ENCODE data around the gene CALY. TPM values are rescaled to one million over a fixed set of nuclear protein-coding genes. Genes with fewer than 3 reads are reported as not detected.

Gene CALY
- total RNA-seq, 1 experiment from 2014 or later: 1.9 TPM

DNA sequence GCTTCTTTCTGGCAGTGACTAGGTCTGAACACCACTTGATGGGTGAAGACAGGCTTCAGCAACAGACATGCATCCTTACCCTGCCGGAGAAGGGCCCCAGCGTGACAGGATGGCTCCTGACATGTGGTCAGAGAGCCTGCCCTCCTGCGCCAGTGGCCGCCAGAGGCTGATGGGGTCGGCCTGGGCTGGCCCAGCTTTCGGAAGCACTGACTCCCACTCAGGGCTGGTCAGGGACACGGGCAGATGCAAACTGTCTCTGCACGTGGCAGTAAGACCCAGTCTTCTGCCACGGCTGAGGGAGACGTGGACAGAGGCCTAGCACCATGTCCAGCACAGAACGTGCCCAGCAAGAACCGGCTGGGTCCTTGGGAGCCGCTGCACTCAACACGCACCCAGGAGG lies 38.2 kb downstream of the CALY start:
- H3K9me3 ChIP-seq (ENCODE audit: control insufficient read depth, insufficient read depth, low read depth, low read length): no peaks in the 10 kb centered on the region
- H3K4me3 ChIP-seq (ENCODE audit: low read depth in 2 of 2, low read length in 2 of 2): no peak overlapping the region
- CTCF ChIA-PET: no interaction called here
- POLR2A ChIA-PET: no interaction called here
- DNase-seq (ENCODE audit: low read depth, low spot score) (no peak), ATAC-seq (no peak)
- BruUV-seq (replicated peaks): no TSS peak
- intact Hi-C loops (cut with micrococcal nuclease; ENCODE audit: unreplicated experiment): no loop called here
- H3K27ac ChIP-seq (ENCODE audit: low read length): no peak overlapping the region
- no peaks in the 10 kb centered on the region for H3K27me3 ChIP-seq (ENCODE audit: control insufficient read depth, insufficient read depth, low read length)
- no peaks in the 10 kb centered on the region for H3K4me1 ChIP-seq (ENCODE audit: control insufficient read depth, insufficient read depth, low read length)
- TF ChIP-seq SIN3A (IDR thresholded peaks at IDR 0.05; ENCODE audit: borderline replicate concordance, insufficient read depth, low read depth, low read length): no peak
- TF ChIP-seq, protein P1, sequence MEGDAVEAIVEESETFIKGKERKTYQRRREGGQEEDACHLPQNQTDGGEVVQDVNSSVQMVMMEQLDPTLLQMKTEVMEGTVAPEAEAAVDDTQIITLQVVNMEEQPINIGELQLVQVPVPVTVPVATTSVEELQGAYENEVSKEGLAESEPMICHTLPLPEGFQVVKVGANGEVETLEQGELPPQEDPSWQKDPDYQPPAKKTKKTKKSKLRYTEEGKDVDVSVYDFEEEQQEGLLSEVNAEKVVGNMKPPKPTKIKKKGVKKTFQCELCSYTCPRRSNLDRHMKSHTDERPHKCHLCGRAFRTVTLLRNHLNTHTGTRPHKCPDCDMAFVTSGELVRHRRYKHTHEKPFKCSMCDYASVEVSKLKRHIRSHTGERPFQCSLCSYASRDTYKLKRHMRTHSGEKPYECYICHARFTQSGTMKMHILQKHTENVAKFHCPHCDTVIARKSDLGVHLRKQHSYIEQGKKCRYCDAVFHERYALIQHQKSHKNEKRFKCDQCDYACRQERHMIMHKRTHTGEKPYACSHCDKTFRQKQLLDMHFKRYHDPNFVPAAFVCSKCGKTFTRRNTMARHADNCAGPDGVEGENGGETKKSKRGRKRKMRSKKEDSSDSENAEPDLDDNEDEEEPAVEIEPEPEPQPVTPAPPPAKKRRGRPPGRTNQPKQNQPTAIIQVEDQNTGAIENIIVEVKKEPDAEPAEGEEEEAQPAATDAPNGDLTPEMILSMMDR (IDR thresholded peaks at IDR 0.05): no peak
- no peak for TF ChIP-seq TCF7L2 (IDR thresholded peaks at IDR 0.05; ENCODE audit: low read depth, low read length)
- TF ChIP-seq POLR2AphosphoS5 (IDR thresholded peaks at IDR 0.05; ENCODE audit: low read depth, low read length): no peak
- TF ChIP-seq REST (IDR thresholded peaks at IDR 0.05; ENCODE audit: insufficient read depth in 1 of 2, low read depth in 2 of 2, low read length in 1 of 2): no peak
- H3K36me3 ChIP-seq (ENCODE audit: control insufficient read depth, insufficient read depth, low read length): peaks cover 7% of the 10 kb centered on the region; the same call in 1 of the 2 replicates
- in situ Hi-C loops (cut with HindIII; ENCODE audit: low pct_unique_long_range_greater_than_20kb, low sequenced_read_pairs): no loop called here

GRCh38 chr10:133297504-133297903 lies 39.2 kb downstream of the CALY start:
- H3K27me3 ChIP-seq (ENCODE audit: control insufficient read depth, insufficient read depth, low read length): no peaks in the 10 kb centered on the region
- H3K27ac ChIP-seq (ENCODE audit: low read length): no peak overlapping the region
- H3K36me3 ChIP-seq (ENCODE audit: control insufficient read depth, insufficient read depth, low read length): peaks cover 9% of the 10 kb centered on the region; the same call in 1 of the 2 replicates
- no peaks in the 10 kb centered on the region for H3K9me3 ChIP-seq (ENCODE audit: control insufficient read depth, insufficient read depth, low read depth, low read length)
- intact Hi-C loops (cut with micrococcal nuclease; ENCODE audit: unreplicated experiment): no loop called here
- no peaks in the 10 kb centered on the region for H3K4me1 ChIP-seq (ENCODE audit: control insufficient read depth, insufficient read depth, low read length)
- POLR2A ChIA-PET: no interaction called here
- in situ Hi-C loops (cut with HindIII; ENCODE audit: low pct_unique_long_range_greater_than_20kb, low sequenced_read_pairs): no loop called here
- H3K4me3 ChIP-seq (ENCODE audit: low read depth in 2 of 2, low read length in 2 of 2): no peak overlapping the region
- TF ChIP-seq POLR2AphosphoS5 (IDR thresholded peaks at IDR 0.05; ENCODE audit: low read depth, low read length) (no peak), SIN3A (IDR thresholded peaks at IDR 0.05; ENCODE audit: borderline replicate concordance, insufficient read depth, low read depth, low read length) (no peak), REST (IDR thresholded peaks at IDR 0.05; ENCODE audit: insufficient read depth in 1 of 2, low read depth in 2 of 2, low read length in 1 of 2) (no peak), TCF7L2 (IDR thresholded peaks at IDR 0.05; ENCODE audit: low read depth, low read length) (no peak)
- TF ChIP-seq, protein P1 (IDR thresholded peaks at IDR 0.05): no peak
- DNase-seq (ENCODE audit: low read depth, low spot score) (no peak), ATAC-seq (no peak)
- CTCF ChIA-PET: no interaction called here
- BruUV-seq (replicated peaks): no TSS peak
